Measurements from ENCODE around the gene TRAP1. TPM values are rescaled to one million over a fixed set of nuclear protein-coding genes. Genes with fewer than 3 reads are reported as not detected.
"Not testable (repeated sequence)": the region's sequence is repeated elsewhere in the genome, so short reads cannot be mapped to it uniquely, and the experiment has no call there.

Gene TRAP1
- total RNA-seq, 1 experiment from 2014 or later, result 137 TPM

- peaks cover 3% of the 10 kb centered on the region; the same call in 1 of the 2 replicates for H3K36me3 ChIP-seq (ENCODE audit: control insufficient read depth, insufficient read depth, low read length)
- peak; percentile 43; the same call in 1 of the 2 replicates for ATAC-seq
- peak overlapping the region; percentile 82 for H3K27ac ChIP-seq (ENCODE audit: low read length)
- DNase-seq (ENCODE audit: low read depth, low spot score), result no peak
- POLR2A ChIA-PET, result no interaction called here
- in situ Hi-C loops (cut with HindIII; ENCODE audit: low pct_unique_long_range_greater_than_20kb, low sequenced_read_pairs), result no loop called here
- intact Hi-C loops (cut with micrococcal nuclease; ENCODE audit: unreplicated experiment), result no loop called here
- peaks cover 14% of the 10 kb centered on the region for H3K4me1 ChIP-seq (ENCODE audit: control insufficient read depth, insufficient read depth, low read length)
- TF ChIP-seq TCF7L2 (IDR thresholded peaks at IDR 0.05; ENCODE audit: low read depth, low read length), result no peak
- no peak for TF ChIP-seq CTCF (IDR thresholded peaks at IDR 0.05)
- TF ChIP-seq POLR2AphosphoS5 (IDR thresholded peaks at IDR 0.05; ENCODE audit: low read depth, low read length), result no peak
- TF ChIP-seq REST (IDR thresholded peaks at IDR 0.05; ENCODE audit: insufficient read depth in 1 of 2, low read depth in 2 of 2, low read length in 1 of 2), result no peak
- no peak for TF ChIP-seq SIN3A (IDR thresholded peaks at IDR 0.05; ENCODE audit: borderline replicate concordance, insufficient read depth, low read depth, low read length)
- H3K4me3 ChIP-seq (ENCODE audit: low read depth in 2 of 2, low read length in 2 of 2), result peak overlapping the region; percentile 57 to 90
- H3K9me3 ChIP-seq (ENCODE audit: control insufficient read depth, insufficient read depth, low read depth, low read length), result no peaks in the 10 kb centered on the region
- H3K27me3 ChIP-seq (ENCODE audit: control insufficient read depth, insufficient read depth, low read length), result no peaks in the 10 kb centered on the region
- no TSS peak for BruUV-seq (replicated peaks)
- CTCF ChIA-PET, result no interaction called here
These were observed 106.6 kb downstream of the TRAP1 start for GRCh38 chr16:3610698-3611145.

- POLR2A ChIA-PET, result no interaction called here
- H3K4me3 ChIP-seq (ENCODE audit: low read depth in 2 of 2, low read length in 2 of 2), result peak overlapping the region; percentile 57 to 90
- TSS peak; percentile 67 for BruUV-seq (replicated peaks)
- in situ Hi-C loops (cut with HindIII; ENCODE audit: low pct_unique_long_range_greater_than_20kb, low sequenced_read_pairs) (no loop called here), intact Hi-C loops (cut with micrococcal nuclease; ENCODE audit: unreplicated experiment) (no loop called here)
- no peak for ATAC-seq
- no peaks in the 10 kb centered on the region for H3K27me3 ChIP-seq (ENCODE audit: control insufficient read depth, insufficient read depth, low read length)
- no peak for DNase-seq (ENCODE audit: low read depth, low spot score)
- H3K9me3 ChIP-seq (ENCODE audit: control insufficient read depth, insufficient read depth, low read depth, low read length), result no peaks in the 10 kb centered on the region
- peaks cover 3% of the 10 kb centered on the region; the same call in 1 of the 2 replicates for H3K36me3 ChIP-seq (ENCODE audit: control insufficient read depth, insufficient read depth, low read length)
- no peak for TF ChIP-seq CTCF (IDR thresholded peaks at IDR 0.05)
- no peak for TF ChIP-seq TCF7L2 (IDR thresholded peaks at IDR 0.05; ENCODE audit: low read depth, low read length)
- no peak for TF ChIP-seq REST (IDR thresholded peaks at IDR 0.05; ENCODE audit: insufficient read depth in 1 of 2, low read depth in 2 of 2, low read length in 1 of 2)
- no peak for TF ChIP-seq SIN3A (IDR thresholded peaks at IDR 0.05; ENCODE audit: borderline replicate concordance, insufficient read depth, low read depth, low read length)
- TF ChIP-seq POLR2AphosphoS5 (IDR thresholded peaks at IDR 0.05; ENCODE audit: low read depth, low read length), result no peak
- peak overlapping the region; percentile 82 for H3K27ac ChIP-seq (ENCODE audit: low read length)
- H3K4me1 ChIP-seq (ENCODE audit: control insufficient read depth, insufficient read depth, low read length), result peaks cover 14% of the 10 kb centered on the region
- CTCF ChIA-PET, result no interaction called here
These were observed 107.2 kb downstream of the TRAP1 start for GRCh38 chr16:3609895-3610697.

- POLR2A ChIA-PET; DNase-seq (ENCODE audit: low read depth, low spot score); BruUV-seq (replicated peaks); ATAC-seq; in situ Hi-C loops (cut with HindIII; ENCODE audit: low pct_unique_long_range_greater_than_20kb, low sequenced_read_pairs); H3K4me3 ChIP-seq (ENCODE audit: low read depth in 2 of 2, low read length in 2 of 2); H3K27ac ChIP-seq (ENCODE audit: low read length); intact Hi-C loops (cut with micrococcal nuclease; ENCODE audit: unreplicated experiment); H3K27me3 ChIP-seq (ENCODE audit: control insufficient read depth, insufficient read depth, low read length); H3K36me3 ChIP-seq (ENCODE audit: control insufficient read depth, insufficient read depth, low read length); H3K9me3 ChIP-seq (ENCODE audit: control insufficient read depth, insufficient read depth, low read depth, low read length); CTCF ChIA-PET: not testable (repeated sequence)
- H3K4me1 ChIP-seq (ENCODE audit: control insufficient read depth, insufficient read depth, low read length), result peaks cover 14% of the 10 kb centered on the region
These were observed 108.3 kb downstream of the TRAP1 start for GRCh38 chr16:3608976-3609375.

Measured in Panc1 (cell line).